SK-N-SH (cell line): Measurements from ENCODE around the gene RADIL. TPM values are rescaled to one million over a fixed set of nuclear protein-coding genes. Genes with fewer than 3 reads are reported as not detected.

Experiments
- CTCF ChIA-PET: fragments of 300-600, 350-600 bp; formaldehyde crosslinking; extraction: SDS; loops from one replicate; lab custom pipeline; 2021; lab: Yijun Ruan, JAX
- POLR2A ChIA-PET: fragments of 350-600 bp; sonication (Branson Sonifier 250); formaldehyde crosslinking; extraction: SDS; loops from one replicate; lab custom pipeline; 2020; ENCODE audit warnings: antibody characterized with exemption, inconsistent platforms; lab: Yijun Ruan, JAX
- DNase-seq: peaks from one replicate; pipeline ENCODE4 v3.0.0; 2012
- H2AFZ ChIP-seq: fragments of 200-600 bp; sonication (generic); 2 replicates; pipeline ENCODE4 v1.8.1; 2016; ENCODE audit warnings: antibody characterized with exemption, mild to moderate bottlenecking, low read depth
- H3F3A ChIP-seq: fragments of 200-600 bp; sonication (generic); replicated peaks from 2 replicates; pipeline ENCODE3; 2016; ENCODE audit warnings: antibody characterized with exemption, mild to moderate bottlenecking; ENCODE audit not compliant: insufficient read depth
- H3K27ac ChIP-seq, 2 experiments: fragments of 200-500 bp in 1 of 2; fragments of 200-600 bp in 1 of 2; sonication (Bioruptor generic) in 1 of 2; sonication (generic), shearing (Covaris generic) in 1 of 2; 2 replicates each; pipeline versions ENCODE4 v1.5.1 to v1.6.1; 2014 to 2016; ENCODE audit warnings: low read depth in 2 of 2, inconsistent platforms in 1 of 2, low read length in 1 of 2, mild to moderate bottlenecking in 1 of 2, mixed read lengths in 1 of 2
- H3K27me3 ChIP-seq: fragments of 200-600 bp; sonication (generic), shearing (Covaris generic); 2 replicates; pipeline ENCODE4 v1.6.1; 2016; ENCODE audit warnings: mixed run types; ENCODE audit not compliant: insufficient read depth
- H3K36me3 ChIP-seq, 2 experiments: fragments of 200-500 bp in 1 of 2; fragments of 200-600 bp in 1 of 2; sonication (Bioruptor generic) in 1 of 2; sonication (generic) in 1 of 2; replicated peaks in 1 of 2; 2 replicates each; pipeline versions ENCODE3 to v1.5.1; 2014 to 2016; ENCODE audit warnings: low read length in 1 of 2, mild to moderate bottlenecking in 1 of 2; ENCODE audit not compliant: insufficient read depth in 2 of 2, control insufficient read depth in 1 of 2
- H3K4me1 ChIP-seq, 2 experiments: fragments of 200-500 bp in 1 of 2; fragments of 200-600 bp in 1 of 2; sonication (Bioruptor generic) in 1 of 2; sonication (generic), shearing (Covaris generic) in 1 of 2; 2 replicates each; pipeline versions ENCODE4 v1.5.1 to v1.6.1; 2014 to 2016; ENCODE audit warnings: low read depth in 1 of 2, low read length in 1 of 2, mixed run types in 1 of 2; ENCODE audit not compliant: insufficient read depth in 2 of 2, control insufficient read depth in 1 of 2
- H3K4me2 ChIP-seq: fragments of 200-600 bp; sonication (generic), shearing (Covaris generic); 2 replicates; pipeline ENCODE4 v1.6.1; 2017; ENCODE audit warnings: mixed run types
- H3K4me3 ChIP-seq, 2 experiments: fragments of 200-500 bp in 1 of 2; fragments of 200-600 bp in 1 of 2; sonication (Bioruptor generic) in 1 of 2; sonication (generic), shearing (Covaris generic) in 1 of 2; 2 replicates each; pipeline versions ENCODE4 v1.5.1 to v1.8.1; 2014 to 2016; ENCODE audit warnings: low read depth in 2 of 2, inconsistent platforms in 1 of 2, low read length in 1 of 2, mild to moderate bottlenecking in 1 of 2, mixed read lengths in 1 of 2, moderate library complexity in 1 of 2
- H3K79me2 ChIP-seq: fragments of 200-600 bp; sonication (generic); 2 replicates; pipeline ENCODE4 v1.8.1; 2017; ENCODE audit warnings: mild to moderate bottlenecking; ENCODE audit not compliant: insufficient read depth
- H3K9ac ChIP-seq: fragments of 200-600 bp; sonication (generic); 2 replicates; pipeline ENCODE4 v1.6.1; 2017; ENCODE audit warnings: mixed run types
- H3K9me2 ChIP-seq: fragments of 200-600 bp; sonication (generic); 2 replicates; pipeline ENCODE4 v1.6.1; 2017; ENCODE audit warnings: mixed run types
- H3K9me3 ChIP-seq: fragments of 200-600 bp; sonication (generic); 2 replicates; pipeline ENCODE4 v1.6.1; 2017; ENCODE audit warnings: mixed run types, mild to moderate bottlenecking, moderate library complexity
- H4K20me1 ChIP-seq: fragments of 200-600 bp; sonication (generic); 2 replicates; pipeline ENCODE4 v1.6.1; 2017; ENCODE audit warnings: mild to moderate bottlenecking, mixed run types; ENCODE audit not compliant: insufficient read depth
- CHD2 ChIP-seq: fragments of 150-350 bp; IDR thresholded peaks from 2 replicates; pipeline ENCODE4 v1.6.1; 2018; ENCODE audit warnings: low read length; ENCODE audit not compliant: partially characterized antibody
- ELF1 ChIP-seq: IDR thresholded peaks from 2 replicates; pipeline ENCODE4 v1.4.0; 2012
- EP300 ChIP-seq, 2 experiments: IDR thresholded peaks; 2 replicates each; pipeline versions ENCODE4 v1.4.0 to v1.6.1; 2012; ENCODE audit warnings: borderline replicate concordance in 1 of 2, low read depth in 1 of 2, low read length in 1 of 2
- EZH2phosphoT487 ChIP-seq: fragments of 200-600 bp; sonication (generic); IDR thresholded peaks from 2 replicates; pipeline ENCODE4 v1.6.1; 2017; ENCODE audit warnings: low read depth, mixed run types, mild to moderate bottlenecking, antibody characterized with exemption, moderate library complexity, borderline replicate concordance
- FOSL2 ChIP-seq: IDR thresholded peaks from 2 replicates; pipeline ENCODE4 v1.4.0; 2012; ENCODE audit warnings: low read depth, mild to moderate bottlenecking, moderate library complexity, borderline replicate concordance
- FOXJ3 ChIP-seq: sonication (generic); formaldehyde crosslinking; IDR thresholded peaks from 2 replicates; pipeline ENCODE4 v1.5.1; 2020; ENCODE audit warnings: mild to moderate bottlenecking, missing genetic modification reagents
- FOXM1 ChIP-seq: IDR thresholded peaks from 2 replicates; pipeline ENCODE4 v1.4.0; 2012; ENCODE audit warnings: low read depth, mild to moderate bottlenecking
- GATA2 ChIP-seq: sonication (generic); formaldehyde crosslinking; IDR thresholded peaks from 2 replicates; pipeline ENCODE4 v1.5.0; 2020; ENCODE audit warnings: mild to moderate bottlenecking, missing genetic modification reagents
- JUND ChIP-seq: IDR thresholded peaks from 2 replicates; pipeline ENCODE4 v1.4.0; 2012
- MEF2A ChIP-seq: IDR thresholded peaks from 2 replicates; pipeline ENCODE4 v1.4.0; 2012; ENCODE audit warnings: low read depth, borderline replicate concordance
- MXI1 ChIP-seq: IDR thresholded peaks from 2 replicates; pipeline ENCODE4 v1.6.1; 2012; ENCODE audit warnings: mild to moderate bottlenecking, low read depth, low read length, improper control_type of control experiment
- NFIC ChIP-seq: IDR thresholded peaks from 2 replicates; pipeline ENCODE4 v1.4.0; 2012; ENCODE audit warnings: borderline replicate concordance
- POLR2AphosphoS5 ChIP-seq: IDR thresholded peaks from 2 replicates; pipeline ENCODE4 v1.6.1; 2012; ENCODE audit warnings: low read depth, low read length
- RAD21 ChIP-seq: IDR thresholded peaks from 2 replicates; pipeline ENCODE4 v1.6.1; 2012; ENCODE audit warnings: mild to moderate bottlenecking, low read length
- RCOR1 ChIP-seq: fragments of 150-350 bp; IDR thresholded peaks from 2 replicates; pipeline ENCODE4 v1.6.1; 2017; ENCODE audit warnings: antibody characterized with exemption, low read length
- RFX5 ChIP-seq: IDR thresholded peaks from 2 replicates; pipeline ENCODE4 v1.6.1; 2012; ENCODE audit warnings: mild to moderate bottlenecking, improper control_type of control experiment, low read length
- SMC3 ChIP-seq: IDR thresholded peaks from 2 replicates; pipeline ENCODE4 v1.6.1; 2012; ENCODE audit warnings: low read depth, low read length, improper control_type of control experiment
- TCF12 ChIP-seq: IDR thresholded peaks from 2 replicates; pipeline ENCODE4 v1.4.0; 2012
- YY1 ChIP-seq: IDR thresholded peaks from 2 replicates; pipeline ENCODE4 v1.4.0; 2012; ENCODE audit warnings: low read depth, mild to moderate bottlenecking
- WGBS: methylation state at CpG from one replicate; pipeline ENCODE4 v1.1.6; 2017; ENCODE audit warnings: low lambda C conversion rate; 5-methylcytosine and 5-hydroxymethylcytosine counted together
- polyA plus RNA-seq, 3 experiments: library from polyadenylated mRNA; depleted of rRNA; stranded (reverse); fragments of >200 nt; gene quantifications; 2 replicates each; pipeline ENCODE4 v1.2.3, GENCODE V29; 2012
- TF ChIP-seq, protein P1 (sequence below): IDR thresholded peaks from 2 replicates; pipeline ENCODE4 v1.4.0; 2012; ENCODE audit warnings: low read depth, borderline replicate concordance
- TF ChIP-seq, protein P2 (sequence below): IDR thresholded peaks from 2 replicates; pipeline ENCODE4 v1.4.0; 2012; ENCODE audit warnings: low read depth
- TF ChIP-seq, protein P3 (sequence below): IDR thresholded peaks from 2 replicates; pipeline ENCODE4 v1.4.0; 2012; ENCODE audit warnings: low read depth, borderline replicate concordance

RADIL gene
- polyA plus RNA-seq, 1 of the 3 experiments (the other 2 are of a cell fraction): 4.3 TPM

DNA sequence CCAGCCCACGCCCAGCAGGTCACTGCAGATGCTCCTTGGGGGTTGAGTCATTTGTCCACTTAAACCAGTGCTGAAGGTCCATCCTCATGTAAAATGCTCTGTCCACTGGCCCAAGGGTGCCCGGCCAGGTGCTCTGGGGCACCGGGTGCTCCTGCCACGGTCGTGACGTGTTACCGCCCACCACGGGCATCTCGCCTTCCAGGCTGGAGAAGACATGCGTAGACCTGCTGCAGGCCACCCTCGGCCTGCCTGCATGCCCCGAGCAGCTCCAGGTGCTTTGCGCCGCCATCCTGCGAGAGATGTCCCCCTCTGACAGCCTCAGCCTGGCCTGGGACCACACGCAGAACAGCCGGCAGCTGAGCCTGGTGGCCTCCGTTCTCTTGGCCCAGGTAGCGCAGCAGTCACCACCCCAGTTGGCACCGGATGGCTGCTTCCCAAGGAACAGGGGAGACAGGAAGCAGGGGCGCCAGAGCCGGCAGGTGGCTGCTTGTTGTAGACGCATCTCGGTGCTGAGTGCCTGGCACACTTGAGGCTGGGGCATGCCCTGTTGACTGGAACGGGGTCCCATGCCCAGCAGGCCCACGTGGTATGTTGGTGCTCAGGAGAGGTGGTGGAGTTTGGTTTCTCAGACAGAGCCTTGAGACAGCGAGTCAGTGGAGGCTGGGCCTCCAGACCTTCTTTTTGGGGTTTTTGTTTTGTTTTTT lies 102.0 kb downstream of the RADIL start (continued):
- TF ChIP-seq, protein P1, sequence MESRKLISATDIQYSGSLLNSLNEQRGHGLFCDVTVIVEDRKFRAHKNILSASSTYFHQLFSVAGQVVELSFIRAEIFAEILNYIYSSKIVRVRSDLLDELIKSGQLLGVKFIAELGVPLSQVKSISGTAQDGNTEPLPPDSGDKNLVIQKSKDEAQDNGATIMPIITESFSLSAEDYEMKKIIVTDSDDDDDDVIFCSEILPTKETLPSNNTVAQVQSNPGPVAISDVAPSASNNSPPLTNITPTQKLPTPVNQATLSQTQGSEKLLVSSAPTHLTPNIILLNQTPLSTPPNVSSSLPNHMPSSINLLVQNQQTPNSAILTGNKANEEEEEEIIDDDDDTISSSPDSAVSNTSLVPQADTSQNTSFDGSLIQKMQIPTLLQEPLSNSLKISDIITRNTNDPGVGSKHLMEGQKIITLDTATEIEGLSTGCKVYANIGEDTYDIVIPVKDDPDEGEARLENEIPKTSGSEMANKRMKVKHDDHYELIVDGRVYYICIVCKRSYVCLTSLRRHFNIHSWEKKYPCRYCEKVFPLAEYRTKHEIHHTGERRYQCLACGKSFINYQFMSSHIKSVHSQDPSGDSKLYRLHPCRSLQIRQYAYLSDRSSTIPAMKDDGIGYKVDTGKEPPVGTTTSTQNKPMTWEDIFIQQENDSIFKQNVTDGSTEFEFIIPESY: no peak
- no peak for TF ChIP-seq MXI1

DNA sequence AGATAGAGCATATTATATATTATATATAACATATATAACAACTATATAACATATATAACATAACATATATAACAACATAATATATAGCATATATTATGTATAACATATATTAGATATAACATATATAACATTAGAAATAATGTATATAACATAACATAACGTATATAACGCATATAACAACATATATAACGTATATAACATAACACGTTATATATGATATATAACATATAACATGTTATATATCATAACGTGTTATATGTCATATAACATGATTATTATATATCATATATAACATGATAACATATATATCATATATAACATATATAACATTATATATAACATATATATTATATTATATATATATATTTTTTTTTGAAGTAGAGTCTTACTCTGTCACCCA lies 104.4 kb downstream of the RADIL start:
- TF ChIP-seq JUND (no peak), NFIC (no peak), TCF12 (no peak), SMC3 (no peak), FOXJ3 (CRISPR knock-in tag) (no peak), RAD21 (no peak), RCOR1 (no peak), FOXM1 (no peak), CHD2 (no peak), ELF1 (no peak), EZH2phosphoT487 (no peak), MEF2A (no peak), POLR2AphosphoS5 (no peak), FOSL2 (no peak), RFX5 (no peak), GATA2 (CRISPR knock-in tag) (no peak), EP300 (IDR thresholded peaks at IDR 0.05; ENCODE audit: borderline replicate concordance in 1 of 2, low read depth in 1 of 2, low read length in 1 of 2) (no peak), YY1 (no peak)
- TF ChIP-seq, protein P2, sequence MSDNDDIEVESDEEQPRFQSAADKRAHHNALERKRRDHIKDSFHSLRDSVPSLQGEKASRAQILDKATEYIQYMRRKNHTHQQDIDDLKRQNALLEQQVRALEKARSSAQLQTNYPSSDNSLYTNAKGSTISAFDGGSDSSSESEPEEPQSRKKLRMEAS: no peak
- TF ChIP-seq, protein P3, sequence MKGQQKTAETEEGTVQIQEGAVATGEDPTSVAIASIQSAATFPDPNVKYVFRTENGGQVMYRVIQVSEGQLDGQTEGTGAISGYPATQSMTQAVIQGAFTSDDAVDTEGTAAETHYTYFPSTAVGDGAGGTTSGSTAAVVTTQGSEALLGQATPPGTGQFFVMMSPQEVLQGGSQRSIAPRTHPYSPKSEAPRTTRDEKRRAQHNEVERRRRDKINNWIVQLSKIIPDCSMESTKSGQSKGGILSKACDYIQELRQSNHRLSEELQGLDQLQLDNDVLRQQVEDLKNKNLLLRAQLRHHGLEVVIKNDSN: no peak
- POLR2A ChIA-PET: interaction anchor here (1.0 kb wide), 1 partner anchor 104 kb away, joined by 3 read pairs; no protein-coding TSS in a partner anchor
- DNase-seq: no peak
- Histone ChIP-seq H3K36me3 (peaks cover 5 to 34% of the 10 kb centered on the region in 2 experiments), H3K27ac (no peak overlapping the region), H3K79me2 (peaks cover 54% of the 10 kb centered on the region), H3K4me2 (no peak overlapping the region), H3F3A (peaks cover 3% of the 10 kb centered on the region), H3K9ac (no peak overlapping the region), H3K4me1 (peaks cover 9 to 17% of the 10 kb centered on the region in 2 experiments; a peak in 1 of 4 replicates), H2AFZ (no peak overlapping the region), H3K4me3 (no peak overlapping the region), H3K9me2 (no peaks in the 10 kb centered on the region), H3K27me3 (no peaks in the 10 kb centered on the region), H4K20me1 (peaks cover 26% of the 10 kb centered on the region), H3K9me3 (no peaks in the 10 kb centered on the region)
- WGBS: 93% methylated on average over 5 of the region's 5 CpGs
- CTCF ChIA-PET: interaction anchor here (0.6 kb wide), 1 partner anchor 1662 kb away, joined by 3 read pairs; no protein-coding TSS in a partner anchor
